GM18951 (cell line): ENCODE measurements around the gene FUBP3.
"Not testable (repeated sequence)": the region's sequence is repeated elsewhere in the genome, so short reads cannot be mapped to it uniquely, and the experiment has no call there.

Experiments
- POLR2A ChIP-seq: IDR thresholded peaks from 4 replicates; pipeline ENCODE4 v1.6.1; 2011; ENCODE audit warnings: mild to moderate bottlenecking; ENCODE audit not compliant: insufficient read length, insufficient read depth; ENCODE audit errors: extremely low read depth
- in situ Hi-C: fragments of 300-500 bp; cut with MboI; formaldehyde crosslinking; loops from one replicate; pipeline ENCODE4 v1.12.0; 2022; ENCODE audit warnings: low sequenced_read_pairs, mixed read lengths, inconsistent platforms; ENCODE audit not compliant: unreplicated experiment

Gene FUBP3

GRCh38 chr9:130670644-130671043, 91.3 kb downstream of the FUBP3 start:
- TF ChIP-seq POLR2A, result no peak
- in situ Hi-C loops, result loop anchor here (10.0 kb wide), 1 partner anchor 206 kb away; no protein-coding TSS in a partner anchor

GRCh38 chr9:130672466-130672865, 93.1 kb downstream of the FUBP3 start:
- TF ChIP-seq POLR2A, result no peak
- in situ Hi-C loops, result loop anchor here (10.0 kb wide), 1 partner anchor 208 kb away; no protein-coding TSS in a partner anchor

GRCh38 chr9:130672933-130673615, 93.7 kb downstream of the FUBP3 start:
- TF ChIP-seq POLR2A, result no peak
- in situ Hi-C loops, result loop anchor here (10.0 kb wide), 1 partner anchor 208 kb away; no protein-coding TSS in a partner anchor

- in situ Hi-C loops, result loop anchor here (10.0 kb wide), 1 partner anchor 211 kb away; no protein-coding TSS in a partner anchor
- no peak for TF ChIP-seq POLR2A
Observed at GRCh38 chr9:130675396-130675795, 96.0 kb downstream of the FUBP3 start.

GRCh38 chr9:130677252-130677651, 97.9 kb downstream of the FUBP3 start:
- TF ChIP-seq POLR2A, result no peak
- in situ Hi-C loops, result loop anchor here (10.0 kb wide), 1 partner anchor 212 kb away; no protein-coding TSS in a partner anchor

- peak; percentile 22 for TF ChIP-seq POLR2A
- in situ Hi-C loops, result no loop called here
Observed at GRCh38 chr9:130680836-130681768, 101.7 kb downstream of the FUBP3 start.

GRCh38 chr9:130681769-130682420, 102.5 kb downstream of the FUBP3 start:
- no peak for TF ChIP-seq POLR2A
- in situ Hi-C loops, result no loop called here

- no peak for TF ChIP-seq POLR2A
- in situ Hi-C loops, result no loop called here
Observed at GRCh38 chr9:130682421-130683121, 103.2 kb downstream of the FUBP3 start.

GRCh38 chr9:130685104-130685503, 105.7 kb downstream of the FUBP3 start:
- in situ Hi-C loops, result no loop called here
- TF ChIP-seq POLR2A, result no peak

GRCh38 chr9:130685945-130686344, 106.6 kb downstream of the FUBP3 start:
- in situ Hi-C loops, result not testable (repeated sequence)

- in situ Hi-C loops, result no loop called here
- no peak for TF ChIP-seq POLR2A
Observed at GRCh38 chr9:130687615-130688014, 108.2 kb downstream of the FUBP3 start.
